HL-60/S4 (cell line): Measurements from ENCODE around the gene PPP1R7.

ENCODE experiments used
- in situ Hi-C: fragments of 300-500 bp; cut with MboI; formaldehyde crosslinking; loops from 2 replicates; pipeline ENCODE4 v1.14.3; 2022; ENCODE audit warnings: low sequenced_read_pairs

PPP1R7 gene

GRCh38 chr2:241208058-241208457 is 57.8 kb downstream of the PPP1R7 start:
- in situ Hi-C loops = no loop called here

- in situ Hi-C loops = no loop called here
These were observed 59.0 kb downstream of the PPP1R7 start for GRCh38 chr2:241209271-241209670.

- in situ Hi-C loops = no loop called here
These were observed 61.0 kb downstream of the PPP1R7 start for GRCh38 chr2:241211276-241211675.

GRCh38 chr2:241213041-241213440 is 62.8 kb downstream of the PPP1R7 start:
- in situ Hi-C loops = no loop called here

- in situ Hi-C loops = no loop called here
These were observed 63.3 kb downstream of the PPP1R7 start for GRCh38 chr2:241213567-241213966.

GRCh38 chr2:241214209-241214608 is 63.9 kb downstream of the PPP1R7 start:
- in situ Hi-C loops = no loop called here

GRCh38 chr2:241214766-241215165 is 64.5 kb downstream of the PPP1R7 start:
- in situ Hi-C loops = no loop called here

- in situ Hi-C loops = no loop called here
These were observed 65.2 kb downstream of the PPP1R7 start for GRCh38 chr2:241215421-241215820.

GRCh38 chr2:241216211-241216761 is 66.0 kb downstream of the PPP1R7 start:
- in situ Hi-C loops = no loop called here

- in situ Hi-C loops = no loop called here
These were observed 67.2 kb downstream of the PPP1R7 start for GRCh38 chr2:241217320-241218031.

GRCh38 chr2:241218131-241219029 is 68.1 kb downstream of the PPP1R7 start:
- in situ Hi-C loops = no loop called here

- in situ Hi-C loops = no loop called here
These were observed 68.7 kb downstream of the PPP1R7 start for GRCh38 chr2:241219030-241219382.

GRCh38 chr2:241219856-241220356 is 69.6 kb downstream of the PPP1R7 start:
- in situ Hi-C loops = no loop called here

GRCh38 chr2:241223211-241224017 is 73.1 kb downstream of the PPP1R7 start:
- in situ Hi-C loops = no loop called here

- in situ Hi-C loops = no loop called here
These were observed 74.0 kb downstream of the PPP1R7 start for GRCh38 chr2:241224018-241224850.

- in situ Hi-C loops = no loop called here
These were observed 74.7 kb downstream of the PPP1R7 start for GRCh38 chr2:241224851-241225438.

GRCh38 chr2:241225545-241225944 is 75.3 kb downstream of the PPP1R7 start:
- in situ Hi-C loops = no loop called here

GRCh38 chr2:241225983-241226382 is 75.7 kb downstream of the PPP1R7 start:
- in situ Hi-C loops = no loop called here

- in situ Hi-C loops = no loop called here
These were observed 76.7 kb downstream of the PPP1R7 start for GRCh38 chr2:241226723-241227572.
